SU-DHL-6 (cell line): Measurements from ENCODE around the gene SVOPL.

Experiments
- CTCF ChIP-seq: fragments of 200-600 bp; sonication (generic); IDR thresholded peaks from one replicate; pipeline ENCODE4 v1.5.1; 2017; ENCODE audit warnings: antibody characterized with exemption, mild to moderate bottlenecking, low read length, moderate library complexity; ENCODE audit not compliant: insufficient read depth, poor library complexity, severe bottlenecking
- EZH2phosphoT487 ChIP-seq: fragments of 200-600 bp; sonication (generic), shearing (Covaris generic); conservative IDR thresholded peaks from 2 replicates; pipeline ENCODE4 v1.6.1; 2018; ENCODE audit warnings: mild to moderate bottlenecking, antibody characterized with exemption, low read length, moderate library complexity, mixed read lengths

GRCh38 chr7:138679793-138680192 is 21.4 kb downstream of the SVOPL start:
- TF ChIP-seq CTCF (no peak), EZH2phosphoT487 (no peak)
